ENCODE data around the gene MAGED1. TPM values are rescaled to one million over a fixed set of nuclear protein-coding genes. Genes with fewer than 3 reads are reported as not detected.

Gene MAGED1
- total RNA-seq, 1 experiment from 2014 or later, result 46.7 TPM

DNA sequence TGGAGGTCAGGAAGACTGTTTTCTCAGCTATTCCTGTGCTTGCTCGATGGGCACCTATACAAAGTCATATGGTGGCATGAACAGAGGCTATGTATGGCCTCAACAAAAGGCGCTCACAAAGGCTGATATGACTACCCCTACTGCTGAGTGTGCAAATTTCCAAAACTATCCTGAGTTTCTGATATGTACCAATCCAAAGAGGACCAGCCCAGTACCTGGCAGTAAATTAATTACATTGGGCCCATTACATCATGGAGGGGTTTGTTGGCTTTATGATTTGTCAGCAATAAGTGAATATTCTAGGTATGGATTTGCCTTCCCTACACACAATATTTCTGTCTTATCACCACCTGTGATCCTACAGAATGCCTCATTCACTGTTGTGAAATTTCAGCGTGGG lies 12.3 kb downstream of the MAGED1 start:
- Mint-ChIP-seq H3K9me3 (ENCODE audit: unreplicated experiment) (no peaks in the 10 kb centered on the region), H3K4me1 (ENCODE audit: insufficient read depth, unreplicated experiment) (no peaks in the 10 kb centered on the region), H3K27me3 (ENCODE audit: insufficient read depth, unreplicated experiment) (peaks cover 43% of the 10 kb centered on the region), H3K27ac (ENCODE audit: low read depth, unreplicated experiment) (no peak overlapping the region), H3K36me3 (ENCODE audit: insufficient read depth, unreplicated experiment) (peaks cover 13% of the 10 kb centered on the region), H3K4me3 (ENCODE audit: unreplicated experiment) (no peak overlapping the region)
- CTCF ChIA-PET, result interaction anchor here (0.6 kb wide), 1 partner anchor 304 kb away, joined by 4 read pairs; no protein-coding TSS in a partner anchor
- no peak for TF ChIP-seq CTCF (IDR thresholded peaks at IDR 0.05; ENCODE audit: unreplicated experiment)
- BruUV-seq (replicated peaks), result no TSS peak
- no peak for DNase-seq (ENCODE audit: unreplicated experiment)
- intact Hi-C loops (cut with micrococcal nuclease), result no loop called here
- POLR2A ChIA-PET, result no interaction called here

DNA sequence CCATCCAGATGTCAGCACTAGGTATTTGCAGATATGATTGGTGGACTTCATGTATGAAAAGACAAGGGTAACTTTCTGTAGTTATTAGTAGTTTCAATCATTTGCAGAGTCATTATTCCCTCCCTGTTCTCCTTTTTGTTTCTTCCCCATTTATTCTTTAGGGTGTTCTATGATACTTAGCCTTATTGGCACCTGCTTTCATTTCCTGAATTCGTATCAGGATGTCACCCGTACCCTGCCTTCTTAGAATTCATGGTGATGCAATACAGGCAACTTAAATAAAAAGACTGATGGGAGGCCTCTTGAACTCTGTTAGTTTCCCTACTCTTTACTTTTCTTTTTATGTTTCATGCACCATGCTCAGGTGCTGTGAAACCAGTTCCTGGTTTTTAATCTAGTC lies 24.2 kb downstream of the MAGED1 start:
- intact Hi-C loops (cut with micrococcal nuclease), result no loop called here
- no peaks in the 10 kb centered on the region for H3K9me3 Mint-ChIP-seq (ENCODE audit: unreplicated experiment)
- POLR2A ChIA-PET, result no interaction called here

GRCh38 chrX:51922561-51922960 lies 29.1 kb downstream of the MAGED1 start:
- TF ChIP-seq CTCF (IDR thresholded peaks at IDR 0.05; ENCODE audit: unreplicated experiment), result no peak
- no peak for DNase-seq (ENCODE audit: unreplicated experiment)
- H3K4me1 Mint-ChIP-seq (ENCODE audit: insufficient read depth, unreplicated experiment), result no peaks in the 10 kb centered on the region
- CTCF ChIA-PET, result interaction anchor here (1.1 kb wide), 1 partner anchor 80 kb away, joined by 3 read pairs; no protein-coding TSS in a partner anchor
- H3K9me3 Mint-ChIP-seq (ENCODE audit: unreplicated experiment), result no peaks in the 10 kb centered on the region
- H3K27ac Mint-ChIP-seq (ENCODE audit: low read depth, unreplicated experiment), result no peak overlapping the region
- no peaks in the 10 kb centered on the region for H3K36me3 Mint-ChIP-seq (ENCODE audit: insufficient read depth, unreplicated experiment)
- peaks cover 12% of the 10 kb centered on the region for H3K27me3 Mint-ChIP-seq (ENCODE audit: insufficient read depth, unreplicated experiment)
- BruUV-seq (replicated peaks), result no TSS peak
- H3K4me3 Mint-ChIP-seq (ENCODE audit: unreplicated experiment), result no peak overlapping the region
- intact Hi-C loops (cut with micrococcal nuclease), result no loop called here
- POLR2A ChIA-PET, result interaction anchor here (1.1 kb wide), 1 partner anchor 29 kb away, joined by 5 read pairs; the partner anchor contains the start of gene MAGED1

More for the DNA sequence above, 24.2 kb downstream of the MAGED1 start:
- Mint-ChIP-seq H3K27ac (ENCODE audit: low read depth, unreplicated experiment) (no peak overlapping the region), H3K4me3 (ENCODE audit: unreplicated experiment) (no peak overlapping the region), H3K27me3 (ENCODE audit: insufficient read depth, unreplicated experiment) (peaks cover 11% of the 10 kb centered on the region), H3K4me1 (ENCODE audit: insufficient read depth, unreplicated experiment) (no peaks in the 10 kb centered on the region), H3K36me3 (ENCODE audit: insufficient read depth, unreplicated experiment) (no peaks in the 10 kb centered on the region)
- BruUV-seq (replicated peaks), result no TSS peak
- CTCF ChIA-PET, result no interaction called here
- no peak for DNase-seq (ENCODE audit: unreplicated experiment)
- TF ChIP-seq CTCF (IDR thresholded peaks at IDR 0.05; ENCODE audit: unreplicated experiment), result no peak

- Mint-ChIP-seq H3K36me3 (ENCODE audit: insufficient read depth, unreplicated experiment) (no peaks in the 10 kb centered on the region), H3K4me1 (ENCODE audit: insufficient read depth, unreplicated experiment) (no peaks in the 10 kb centered on the region), H3K4me3 (ENCODE audit: unreplicated experiment) (no peak overlapping the region), H3K27ac (ENCODE audit: low read depth, unreplicated experiment) (no peak overlapping the region), H3K9me3 (ENCODE audit: unreplicated experiment) (no peaks in the 10 kb centered on the region), H3K27me3 (ENCODE audit: insufficient read depth, unreplicated experiment) (no peaks in the 10 kb centered on the region)
- CTCF ChIA-PET, result no interaction called here
- no peak for DNase-seq (ENCODE audit: unreplicated experiment)
- TF ChIP-seq CTCF (IDR thresholded peaks at IDR 0.05; ENCODE audit: unreplicated experiment), result no peak
- BruUV-seq (replicated peaks), result no TSS peak
- POLR2A ChIA-PET, result no interaction called here
- intact Hi-C loops (cut with micrococcal nuclease), result no loop called here
Observed at GRCh38 chrX:51931566-51932150, 38.2 kb downstream of the MAGED1 start.

Other genes with a start within 250 kb of the MAGED1 start
- gene CENPVL2, start 210.8 kb upstream of the MAGED1 start, total RNA-seq (2022), result not detected in 2 replicates
- gene CENPVL1, start 183.1 kb upstream of the MAGED1 start, total RNA-seq (2022), result not detected in 2 replicates
- not detected in 2 replicates for gene GSPT2, start 150.2 kb upstream of the MAGED1 start, total RNA-seq (2022)
- gene MAGED4B, start 175.6 kb downstream of the MAGED1 start, total RNA-seq (2022), result not detected in 2 replicates